Bronchial epithelial cell (primary cell): ENCODE results near the gene RNASEL. TPM values are rescaled to one million over a fixed set of nuclear protein-coding genes. Genes with fewer than 3 reads are reported as not detected.

Experiments used
- DNase-seq: peaks from one replicate; pipeline ENCODE4 v3.0.0-alpha.2; 2010; ENCODE audit warnings: low read depth
- FAIRE-seq: peaks from 2 replicates; lab custom pipeline; 2011; peaks lifted over from hg19 to GRCh38; lab: Jason Lieb, UNC
- H3K27me3 ChIP-seq: 2 replicates; pipeline ENCODE4 v1.5.1; 2011; ENCODE audit warnings: low read length; ENCODE audit not compliant: control insufficient read depth, insufficient read depth
- H3K36me3 ChIP-seq: 2 replicates; pipeline ENCODE4 v1.5.1; 2011; ENCODE audit warnings: low read length; ENCODE audit not compliant: control insufficient read depth, insufficient read depth
- H3K4me3 ChIP-seq: 2 replicates; pipeline ENCODE4 v1.5.1; 2011; ENCODE audit warnings: mild to moderate bottlenecking, low read depth, low read length, control low read depth
- CTCF ChIP-seq: IDR thresholded peaks from 2 replicates; pipeline ENCODE4 v1.5.1; 2011; ENCODE audit warnings: mild to moderate bottlenecking, moderate library complexity, low read length, control low read depth, inconsistent platforms; ENCODE audit not compliant: insufficient read depth, severe bottlenecking
- total RNA-seq: library from RNA; depleted of rRNA; stranded (reverse); fragments of >200 nt; gene quantifications from 2 replicates; pipeline ENCODE4 v1.2.1, GENCODE V29; 2014

Gene RNASEL
- total RNA-seq, 1 donor from 2014 or later = 3.2 TPM

DNA sequence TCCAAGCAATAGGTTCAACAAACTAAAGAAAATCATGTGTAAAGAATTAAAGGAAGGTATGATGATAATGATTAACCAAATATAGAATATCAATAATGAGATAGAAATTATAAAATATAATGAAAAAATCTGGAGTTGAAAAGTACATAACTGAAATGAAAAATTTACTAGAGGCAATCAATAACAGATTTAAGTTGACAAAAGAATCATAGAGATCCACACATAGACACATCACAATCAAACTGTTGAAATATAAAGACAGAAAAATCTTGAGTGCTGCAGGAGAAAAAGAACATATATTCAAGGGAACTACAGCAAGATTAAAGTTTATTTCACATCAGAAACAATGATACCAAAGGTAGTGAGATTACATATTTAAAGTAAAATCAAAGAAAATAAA, 63.7 kb downstream of the RNASEL start:
- TF ChIP-seq CTCF = no peak
- FAIRE-seq (no peak), DNase-seq (no peak)
- H3K36me3 ChIP-seq = no peaks in the 10 kb centered on the region
- no peaks in the 10 kb centered on the region for H3K27me3 ChIP-seq
- H3K4me3 ChIP-seq = no peak overlapping the region

Other genes starting within 250 kb of the RNASEL start
- 344 and 510 TPM in 2 replicates for gene GLUL, start 197.5 kb downstream of the RNASEL start, total RNA-seq
- gene TEDDM1, start 188.6 kb downstream of the RNASEL start, total RNA-seq = not detected in 2 replicates
- not detected in 2 replicates for gene RGSL1, start 139.1 kb downstream of the RNASEL start, total RNA-seq
- gene RGS16, start 15.1 kb upstream of the RNASEL start, total RNA-seq = 3.5 and 3.7 TPM in 2 replicates
- under 0.01 TPM in 1 of 2 replicates, not detected in the other for gene RGS8, start 95.3 kb upstream of the RNASEL start, total RNA-seq
- gene NPL, start 200.5 kb upstream of the RNASEL start, total RNA-seq = 2.4 and 18.8 TPM in 2 replicates